MG63 (cell line): Measurements from ENCODE around the gene RGS19. TPM values are rescaled to one million over a fixed set of nuclear protein-coding genes. Genes with fewer than 3 reads are reported as not detected.
"Not testable (repeated sequence)": the region's sequence is repeated elsewhere in the genome, so short reads cannot be mapped to it uniquely, and the experiment has no call there.

Experiments
- DNase-seq: peaks from one replicate; pipeline ENCODE4 v3.0.0-alpha.2; 2020
- H3K27me3 ChIP-seq: fragments of 250-450 bp; sonication (Bioruptor Pico); 2 replicates; pipeline ENCODE4 v1.5.1; 2020; ENCODE audit warnings: mild to moderate bottlenecking, moderate library complexity
- H3K36me3 ChIP-seq: fragments of 250-450 bp; sonication (Bioruptor Pico); 2 replicates; pipeline ENCODE4 v1.5.1; 2020; ENCODE audit warnings: mild to moderate bottlenecking, moderate library complexity
- H3K4me3 ChIP-seq: fragments of 250-450 bp; sonication (Bioruptor Pico); 2 replicates; pipeline ENCODE4 v1.5.1; 2020; ENCODE audit warnings: mild to moderate bottlenecking, moderate library complexity
- H3K9me3 ChIP-seq: fragments of 250-450 bp; sonication (Bioruptor Pico); 2 replicates; pipeline ENCODE4 v1.5.1; 2020; ENCODE audit warnings: mild to moderate bottlenecking, moderate library complexity
- total RNA-seq: library from RNA; depleted of rRNA; stranded (reverse); fragments of >200 nt; shearing (Covaris generic); gene quantifications from 2 replicates; pipeline ENCODE4 v1.2.3, GENCODE V29; 2014; ENCODE audit warnings: low replicate concordance

RGS19 gene
- total RNA-seq, 1 experiment from 2014 or later = 40.9 TPM

GRCh38 chr20:64100946-64101688, 21.8 kb upstream of the RGS19 start:
- Histone ChIP-seq H3K4me3 (no peak overlapping the region), H3K9me3 (no peaks in the 10 kb centered on the region), H3K27me3 (peaks cover 16% of the 10 kb centered on the region), H3K36me3 (no peaks in the 10 kb centered on the region)
- DNase-seq = no peak

- no peak for DNase-seq
- Histone ChIP-seq H3K9me3 (no peaks in the 10 kb centered on the region), H3K36me3 (no peaks in the 10 kb centered on the region), H3K4me3 (no peak overlapping the region), H3K27me3 (peaks cover 16% of the 10 kb centered on the region)
Measured at GRCh38 chr20:64100566-64100888, 21.2 kb upstream of the RGS19 start.

GRCh38 chr20:64099880-64100565, 20.7 kb upstream of the RGS19 start:
- Histone ChIP-seq H3K4me3 (no peak overlapping the region), H3K9me3 (no peaks in the 10 kb centered on the region), H3K36me3 (no peaks in the 10 kb centered on the region), H3K27me3 (peaks cover 16% of the 10 kb centered on the region)
- DNase-seq = no peak

GRCh38 chr20:64099086-64099786, 19.9 kb upstream of the RGS19 start:
- Histone ChIP-seq H3K27me3 (peaks cover 16% of the 10 kb centered on the region), H3K4me3 (no peak overlapping the region), H3K9me3 (no peaks in the 10 kb centered on the region), H3K36me3 (no peaks in the 10 kb centered on the region)
- no peak for DNase-seq

GRCh38 chr20:64098471-64099013, 19.2 kb upstream of the RGS19 start:
- Histone ChIP-seq H3K9me3 (no peaks in the 10 kb centered on the region), H3K36me3 (no peaks in the 10 kb centered on the region), H3K27me3 (peaks cover 16% of the 10 kb centered on the region), H3K4me3 (no peak overlapping the region)
- no peak for DNase-seq

- DNase-seq = no peak
- Histone ChIP-seq H3K36me3 (no peaks in the 10 kb centered on the region), H3K27me3 (peaks cover 9% of the 10 kb centered on the region), H3K4me3 (no peak overlapping the region), H3K9me3 (no peaks in the 10 kb centered on the region)
Measured at GRCh38 chr20:64096535-64096934, 17.2 kb upstream of the RGS19 start.

GRCh38 chr20:64095927-64096326, 16.6 kb upstream of the RGS19 start:
- Histone ChIP-seq H3K4me3 (no peak overlapping the region), H3K27me3 (peaks cover 2% of the 10 kb centered on the region), H3K36me3 (no peaks in the 10 kb centered on the region), H3K9me3 (no peaks in the 10 kb centered on the region)
- no peak for DNase-seq

GRCh38 chr20:64095455-64095854, 16.1 kb upstream of the RGS19 start:
- Histone ChIP-seq H3K27me3 (no peaks in the 10 kb centered on the region; the same call in 1 of the 2 replicates), H3K36me3 (no peaks in the 10 kb centered on the region), H3K9me3 (no peaks in the 10 kb centered on the region), H3K4me3 (no peak overlapping the region)
- DNase-seq = no peak

- no peaks in the 10 kb centered on the region for H3K36me3 ChIP-seq
- DNase-seq = no peak
- no peaks in the 10 kb centered on the region for H3K9me3 ChIP-seq
- no peaks in the 10 kb centered on the region for H3K27me3 ChIP-seq
- H3K4me3 ChIP-seq = no peak overlapping the region
Measured at GRCh38 chr20:64093013-64093503, 13.7 kb upstream of the RGS19 start.

- Histone ChIP-seq H3K9me3 (no peaks in the 10 kb centered on the region), H3K27me3 (no peaks in the 10 kb centered on the region), H3K4me3 (no peak overlapping the region), H3K36me3 (no peaks in the 10 kb centered on the region)
- DNase-seq = no peak
Measured at GRCh38 chr20:64092258-64093012, 13.1 kb upstream of the RGS19 start.

GRCh38 chr20:64091770-64092169, 12.5 kb upstream of the RGS19 start:
- Histone ChIP-seq H3K27me3 (no peaks in the 10 kb centered on the region), H3K36me3 (no peaks in the 10 kb centered on the region), H3K9me3 (no peaks in the 10 kb centered on the region), H3K4me3 (no peak overlapping the region)
- DNase-seq = no peak

GRCh38 chr20:64091340-64091739, 12.0 kb upstream of the RGS19 start:
- DNase-seq = no peak
- no peaks in the 10 kb centered on the region for H3K9me3 ChIP-seq
- no peaks in the 10 kb centered on the region for H3K27me3 ChIP-seq
- H3K36me3 ChIP-seq = no peaks in the 10 kb centered on the region
- H3K4me3 ChIP-seq = no peak overlapping the region

GRCh38 chr20:64090165-64090564, 10.8 kb upstream of the RGS19 start:
- Histone ChIP-seq H3K27me3 (no peaks in the 10 kb centered on the region), H3K4me3 (no peak overlapping the region)

GRCh38 chr20:64088586-64088985, 9.3 kb upstream of the RGS19 start:
- H3K9me3 ChIP-seq, H3K36me3 ChIP-seq, H3K27me3 ChIP-seq, DNase-seq, H3K4me3 ChIP-seq: not testable (repeated sequence)

More at GRCh38 chr20:64090165-64090564, 10.8 kb upstream of the RGS19 start:
- no peaks in the 10 kb centered on the region for H3K9me3 ChIP-seq
- no peaks in the 10 kb centered on the region for H3K36me3 ChIP-seq
- no peak for DNase-seq

GRCh38 chr20:64087226-64087825, 8.0 kb upstream of the RGS19 start:
- not testable (repeated sequence) for H3K4me3 ChIP-seq, H3K36me3 ChIP-seq, H3K27me3 ChIP-seq, H3K9me3 ChIP-seq, DNase-seq

- no peak overlapping the region for H3K4me3 ChIP-seq
- no peaks in the 10 kb centered on the region for H3K36me3 ChIP-seq
- no peaks in the 10 kb centered on the region for H3K27me3 ChIP-seq
- H3K9me3 ChIP-seq = no peaks in the 10 kb centered on the region
- DNase-seq = no peak
Measured at GRCh38 chr20:64086801-64087200, 7.5 kb upstream of the RGS19 start.
